ENCODE results near the gene FURIN. TPM values are rescaled to one million over a fixed set of nuclear protein-coding genes. Genes with fewer than 3 reads are reported as not detected.

Gene FURIN
- total and polyA plus RNA-seq, 12 donors, result 29.5 to 82.5 (median 40.9) TPM

DNA sequence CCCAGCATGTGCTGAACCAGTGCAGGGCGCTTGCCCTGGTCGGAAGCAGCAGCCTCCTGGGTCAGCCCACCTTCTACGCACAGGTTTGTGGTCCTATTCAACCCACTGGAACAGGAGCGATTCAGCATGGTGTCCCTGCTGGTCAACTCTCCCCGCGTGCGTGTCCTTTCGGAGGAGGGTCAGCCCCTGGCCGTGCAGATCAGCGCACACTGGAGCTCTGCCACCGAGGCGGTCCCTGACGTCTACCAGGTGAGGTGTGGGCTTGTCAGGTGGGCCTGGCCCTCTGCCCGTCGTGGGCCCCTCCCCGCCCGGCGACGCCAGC is 42.9 kb downstream of the FURIN start:
- no peak for DNase-seq

GRCh38 chr15:90911906-90912769 is 43.8 kb downstream of the FURIN start:
- Histone ChIP-seq H3K9me3 (no peaks in the 10 kb centered on the region), H3K4me1 (peaks cover 0 to 47% (median 38%) of the 10 kb centered on the region in 9 donors), H3K27me3 (no peaks in the 10 kb centered on the region), H3K4me3 (no peak overlapping the region), H3K36me3 (peaks cover 0 to 100% (median 74%) of the 10 kb centered on the region in 9 donors), H3K27ac (peak overlapping the region in 1 of 10 donors; percentile 26)
- TF ChIP-seq, protein P1, sequence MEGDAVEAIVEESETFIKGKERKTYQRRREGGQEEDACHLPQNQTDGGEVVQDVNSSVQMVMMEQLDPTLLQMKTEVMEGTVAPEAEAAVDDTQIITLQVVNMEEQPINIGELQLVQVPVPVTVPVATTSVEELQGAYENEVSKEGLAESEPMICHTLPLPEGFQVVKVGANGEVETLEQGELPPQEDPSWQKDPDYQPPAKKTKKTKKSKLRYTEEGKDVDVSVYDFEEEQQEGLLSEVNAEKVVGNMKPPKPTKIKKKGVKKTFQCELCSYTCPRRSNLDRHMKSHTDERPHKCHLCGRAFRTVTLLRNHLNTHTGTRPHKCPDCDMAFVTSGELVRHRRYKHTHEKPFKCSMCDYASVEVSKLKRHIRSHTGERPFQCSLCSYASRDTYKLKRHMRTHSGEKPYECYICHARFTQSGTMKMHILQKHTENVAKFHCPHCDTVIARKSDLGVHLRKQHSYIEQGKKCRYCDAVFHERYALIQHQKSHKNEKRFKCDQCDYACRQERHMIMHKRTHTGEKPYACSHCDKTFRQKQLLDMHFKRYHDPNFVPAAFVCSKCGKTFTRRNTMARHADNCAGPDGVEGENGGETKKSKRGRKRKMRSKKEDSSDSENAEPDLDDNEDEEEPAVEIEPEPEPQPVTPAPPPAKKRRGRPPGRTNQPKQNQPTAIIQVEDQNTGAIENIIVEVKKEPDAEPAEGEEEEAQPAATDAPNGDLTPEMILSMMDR (IDR thresholded peaks at IDR 0.05), result no peak
- intact Hi-C loops (cut with DNase I), result no loop called here
- ATAC-seq (no peak), DNase-seq (no peak)
- 94% methylated on average over 30 of the region's 30 CpGs for WGBS, 2 donors

More for the DNA sequence above, 42.9 kb downstream of the FURIN start:
- intact Hi-C loops (cut with DNase I), result no loop called here
- H3K4me1 ChIP-seq, result peaks cover 0 to 47% (median 38%) of the 10 kb centered on the region in 9 donors
- 90 to 92% methylated on average over 19 of the region's 19 CpGs for WGBS, 2 donors
- H3K36me3 ChIP-seq, result peaks cover 0 to 100% (median 77%) of the 10 kb centered on the region in 9 donors
- H3K9me3 ChIP-seq, result no peaks in the 10 kb centered on the region
- no peaks in the 10 kb centered on the region for H3K27me3 ChIP-seq
- TF ChIP-seq, protein P1 (IDR thresholded peaks at IDR 0.05), result no peak
- ATAC-seq, result no peak
- no peak overlapping the region for H3K4me3 ChIP-seq
- no peak overlapping the region for H3K27ac ChIP-seq

DNA sequence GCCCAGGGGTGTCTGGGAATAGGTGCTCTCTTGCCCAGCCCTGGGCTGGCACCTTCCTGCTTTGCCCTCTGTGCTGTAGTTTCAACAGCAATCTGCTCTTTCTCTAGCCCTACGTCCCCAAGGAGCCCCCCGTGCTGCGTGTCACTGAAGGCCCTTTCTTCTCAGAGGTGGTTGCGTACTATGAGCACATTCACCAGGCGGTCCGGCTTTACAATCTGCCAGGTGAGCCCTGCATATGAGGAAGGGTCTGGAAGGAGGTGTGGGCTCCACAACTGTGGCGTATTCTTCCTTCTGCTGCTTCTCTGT is 44.3 kb downstream of the FURIN start:
- WGBS, 2 donors, result 94% methylated on average over 7 of the region's 7 CpGs
- Histone ChIP-seq H3K36me3 (peaks cover 0 to 100% (median 77%) of the 10 kb centered on the region in 9 donors), H3K9me3 (no peaks in the 10 kb centered on the region), H3K4me1 (peaks cover 0 to 47% (median 34%) of the 10 kb centered on the region in 9 donors), H3K27me3 (no peaks in the 10 kb centered on the region), H3K27ac (no peak overlapping the region), H3K4me3 (no peak overlapping the region)
- intact Hi-C loops (cut with DNase I), result no loop called here
- TF ChIP-seq, protein P1 (IDR thresholded peaks at IDR 0.05), result no peak
- DNase-seq (no peak), ATAC-seq (no peak)

DNA sequence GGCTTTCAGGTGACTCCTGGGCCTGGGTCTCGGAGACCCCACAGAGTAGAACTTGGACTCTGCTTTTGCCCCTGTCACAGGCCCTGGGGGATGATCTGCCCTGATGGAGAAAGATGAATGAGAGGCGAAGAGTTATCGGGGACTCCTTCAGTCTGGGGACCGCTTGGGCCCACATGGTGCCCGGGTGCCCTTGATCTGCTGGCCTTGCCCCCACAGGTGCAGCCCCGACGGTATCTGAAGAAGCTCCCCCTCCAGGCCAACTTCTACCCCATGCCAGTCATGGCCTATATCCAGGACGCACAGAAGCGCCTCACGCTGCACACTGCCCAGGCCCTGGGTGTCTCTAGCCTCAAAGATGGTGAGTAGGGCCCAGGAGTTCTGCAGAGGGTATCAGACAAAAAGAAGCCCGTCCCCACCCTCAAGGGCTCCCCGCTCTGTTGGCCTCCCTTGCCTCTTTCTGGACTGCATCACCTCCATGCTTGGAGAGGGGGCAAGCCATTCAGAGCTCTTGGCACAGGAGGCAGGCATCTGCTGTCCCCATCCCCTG is 45.1 kb downstream of the FURIN start:
- H3K27ac ChIP-seq, result peak overlapping the region in 2 of 10 donors; percentile 24 to 85
- 94 to 96% methylated on average over 12 of the region's 12 CpGs for WGBS, 2 donors
- H3K36me3 ChIP-seq, result peaks cover 0 to 100% (median 81%) of the 10 kb centered on the region in 9 donors

More for the DNA sequence above, 45.1 kb downstream of the FURIN start:
- ATAC-seq, result no peak
- no peaks in the 10 kb centered on the region for H3K27me3 ChIP-seq
- intact Hi-C loops (cut with DNase I), result no loop called here
- no peak overlapping the region for H3K4me3 ChIP-seq
- peaks cover 3 to 47% (median 26%) of the 10 kb centered on the region in 9 donors for H3K4me1 ChIP-seq
- DNase-seq, result no peak
- H3K9me3 ChIP-seq, result no peaks in the 10 kb centered on the region
- TF ChIP-seq, protein P1 (IDR thresholded peaks at IDR 0.05), result no peak

Measured in heart right ventricle (tissue), 16 donors.